ENCODE results near the gene GSK3A. TPM values are rescaled to one million over a fixed set of nuclear protein-coding genes. Genes with fewer than 3 reads are reported as not detected.

GSK3A gene
- total and polyA plus RNA-seq, 2 experiments from 2014 or later: 32.2 to 36.6 TPM

- no peak for DNase-seq (ENCODE audit: low spot score)
- H3K79me2 ChIP-seq: peaks cover 29% of the 10 kb centered on the region
- H3K27me3 ChIP-seq: no peaks in the 10 kb centered on the region
- H2AFZ ChIP-seq: no peak overlapping the region
- H3K4me1 ChIP-seq (ENCODE audit: insufficient read depth): peaks cover 12% of the 10 kb centered on the region
- no peaks in the 10 kb centered on the region for H3K9me3 ChIP-seq (ENCODE audit: low read depth)
- WGBS (ENCODE audit: low lambda C conversion rate, missing lambda C conversion rate): 91% methylated on average over 4 of the region's 13 CpGs
- H4K20me1 ChIP-seq (ENCODE audit: insufficient read depth, poor library complexity, severe bottlenecking): peaks cover 40% of the 10 kb centered on the region
- no peak overlapping the region for H3K4me3 ChIP-seq
- TF ChIP-seq EZH2phosphoT487 (IDR thresholded peaks at IDR 0.05; ENCODE audit: low read depth, severe bottlenecking, unreplicated experiment): no peak
- no peak for TF ChIP-seq EZH2 (IDR thresholded peaks at IDR 0.05; ENCODE audit: borderline replicate concordance)
- TF ChIP-seq CTCF (IDR thresholded peaks at IDR 0.05; ENCODE audit: poor library complexity): no peak
- H3K9me2 ChIP-seq (replicated peaks; ENCODE audit: insufficient read depth): no peaks in the 10 kb centered on the region
- H3K4me2 ChIP-seq: no peak overlapping the region
- H3K27ac ChIP-seq: no peak overlapping the region
- no peaks in the 10 kb centered on the region for H3K36me3 ChIP-seq (replicated peaks; ENCODE audit: insufficient read depth, low read depth)
These were observed 47.7 kb upstream of the GSK3A start for GRCh38 chr19:42290136-42290522.

GRCh38 chr19:42289556-42290041, 47.2 kb upstream of the GSK3A start:
- H3K27ac ChIP-seq: no peak overlapping the region
- no peaks in the 10 kb centered on the region for H3K9me3 ChIP-seq (ENCODE audit: low read depth)
- no peak overlapping the region for H3K4me2 ChIP-seq
- no peaks in the 10 kb centered on the region for H3K27me3 ChIP-seq
- TF ChIP-seq EZH2 (IDR thresholded peaks at IDR 0.05; ENCODE audit: borderline replicate concordance) (no peak), CTCF (IDR thresholded peaks at IDR 0.05; ENCODE audit: poor library complexity) (no peak), EZH2phosphoT487 (IDR thresholded peaks at IDR 0.05; ENCODE audit: low read depth, severe bottlenecking, unreplicated experiment) (no peak)
- peaks cover 14% of the 10 kb centered on the region for H3K4me1 ChIP-seq (ENCODE audit: insufficient read depth)
- H3K9me2 ChIP-seq (replicated peaks; ENCODE audit: insufficient read depth): no peaks in the 10 kb centered on the region
- H2AFZ ChIP-seq: no peak overlapping the region
- H3K36me3 ChIP-seq (replicated peaks; ENCODE audit: insufficient read depth, low read depth): no peaks in the 10 kb centered on the region
- no peak for DNase-seq (ENCODE audit: low spot score)
- peaks cover 45% of the 10 kb centered on the region for H4K20me1 ChIP-seq (ENCODE audit: insufficient read depth, poor library complexity, severe bottlenecking)
- no peak overlapping the region for H3K4me3 ChIP-seq
- peaks cover 34% of the 10 kb centered on the region for H3K79me2 ChIP-seq
- WGBS (ENCODE audit: low lambda C conversion rate, missing lambda C conversion rate): 91% methylated on average over 8 of the region's 8 CpGs

GRCh38 chr19:42288881-42289555, 46.6 kb upstream of the GSK3A start:
- no peaks in the 10 kb centered on the region for H3K9me2 ChIP-seq (replicated peaks; ENCODE audit: insufficient read depth)
- no peaks in the 10 kb centered on the region for H3K9me3 ChIP-seq (ENCODE audit: low read depth)
- H4K20me1 ChIP-seq (ENCODE audit: insufficient read depth, poor library complexity, severe bottlenecking): peaks cover 47% of the 10 kb centered on the region
- peaks cover 36% of the 10 kb centered on the region for H3K79me2 ChIP-seq
- DNase-seq (ENCODE audit: low spot score): no peak
- H3K4me1 ChIP-seq (ENCODE audit: insufficient read depth): peaks cover 14% of the 10 kb centered on the region
- no peak overlapping the region for H3K4me2 ChIP-seq
- WGBS (ENCODE audit: low lambda C conversion rate, missing lambda C conversion rate): 93% methylated on average over 22 of the region's 22 CpGs
- H3K4me3 ChIP-seq: no peak overlapping the region
- no peak overlapping the region for H2AFZ ChIP-seq
- no peak for TF ChIP-seq EZH2phosphoT487 (IDR thresholded peaks at IDR 0.05; ENCODE audit: low read depth, severe bottlenecking, unreplicated experiment)
- TF ChIP-seq CTCF (IDR thresholded peaks at IDR 0.05; ENCODE audit: poor library complexity): no peak
- no peak for TF ChIP-seq EZH2 (IDR thresholded peaks at IDR 0.05; ENCODE audit: borderline replicate concordance)
- no peaks in the 10 kb centered on the region for H3K36me3 ChIP-seq (replicated peaks; ENCODE audit: insufficient read depth, low read depth)
- H3K27me3 ChIP-seq: no peaks in the 10 kb centered on the region
- H3K27ac ChIP-seq: no peak overlapping the region
